HAP-1 (cell line): ENCODE results near the gene VPS45.
A peak's percentile ranks its signal among the peaks of the same experiment; 100 is the strongest.

Experiments
- DNase-seq, 2 experiments: peaks; one replicate each; pipeline ENCODE4 v3.0.0-alpha.2; 2016 to 2020; ENCODE audit warnings: low spot score in 2 of 2
- H3K27me3 ChIP-seq: fragments of 250-450 bp; sonication (Bioruptor Pico); 2 replicates; pipeline ENCODE4 v1.5.1; 2020; ENCODE audit warnings: low read depth, mild to moderate bottlenecking, moderate library complexity
- H3K36me3 ChIP-seq: fragments of 250-450 bp; sonication (Bioruptor Pico); replicated peaks from 2 replicates; pipeline ENCODE4 v1.5.1; 2020; ENCODE audit warnings: mild to moderate bottlenecking
- H3K4me1 ChIP-seq: fragments of 250-450 bp; sonication (Bioruptor Pico); 2 replicates; pipeline ENCODE4 v1.5.1; 2020; ENCODE audit warnings: mild to moderate bottlenecking
- H3K4me3 ChIP-seq: fragments of 250-450 bp; sonication (Bioruptor Pico); 2 replicates; pipeline ENCODE4 v1.5.1; 2020; ENCODE audit warnings: mild to moderate bottlenecking, moderate library complexity
- H3K9me3 ChIP-seq: fragments of 250-450 bp; sonication (Bioruptor Pico); 2 replicates; pipeline ENCODE4 v1.5.1; 2020; ENCODE audit warnings: mild to moderate bottlenecking, moderate library complexity
- in situ Hi-C: fragments of 300-500 bp; cut with MboI; formaldehyde crosslinking; loops from 3 replicates; pipeline ENCODE4 v1.14.3; 2020; ENCODE audit warnings: low sequenced_read_pairs, inconsistent platforms, mixed read lengths

The VPS45 gene

GRCh38 chr1:150056407-150056806 is 11.2 kb upstream of the VPS45 start:
- no peak for DNase-seq
- Histone ChIP-seq H3K4me1 (no peaks in the 10 kb centered on the region), H3K36me3 (no peaks in the 10 kb centered on the region), H3K27me3 (no peaks in the 10 kb centered on the region), H3K9me3 (no peaks in the 10 kb centered on the region), H3K4me3 (no peak overlapping the region)
- in situ Hi-C loops, result no loop called here

GRCh38 chr1:150060260-150060659 is 7.3 kb upstream of the VPS45 start:
- no peak overlapping the region for H3K4me3 ChIP-seq
- no peaks in the 10 kb centered on the region for H3K36me3 ChIP-seq
- no peaks in the 10 kb centered on the region for H3K27me3 ChIP-seq
- no peak for DNase-seq
- H3K9me3 ChIP-seq, result no peaks in the 10 kb centered on the region
- in situ Hi-C loops, result no loop called here
- no peaks in the 10 kb centered on the region for H3K4me1 ChIP-seq

- no peaks in the 10 kb centered on the region for H3K27me3 ChIP-seq
- H3K4me3 ChIP-seq, result no peak overlapping the region
- H3K9me3 ChIP-seq, result no peaks in the 10 kb centered on the region
- in situ Hi-C loops, result no loop called here
- H3K36me3 ChIP-seq, result no peaks in the 10 kb centered on the region
- peaks cover 11% of the 10 kb centered on the region for H3K4me1 ChIP-seq
- no peak for DNase-seq
Observed at GRCh38 chr1:150061632-150062101, 5.9 kb upstream of the VPS45 start.

- no peak for DNase-seq
- Histone ChIP-seq H3K36me3 (no peaks in the 10 kb centered on the region), H3K4me3 (no peak overlapping the region), H3K4me1 (peaks cover 11% of the 10 kb centered on the region), H3K9me3 (no peaks in the 10 kb centered on the region), H3K27me3 (no peaks in the 10 kb centered on the region)
- in situ Hi-C loops, result no loop called here
Observed at GRCh38 chr1:150062113-150062512, 5.5 kb upstream of the VPS45 start.

GRCh38 chr1:150065184-150065871 is 2.2 kb upstream of the VPS45 start:
- Histone ChIP-seq H3K36me3 (peaks cover 4% of the 10 kb centered on the region; the same call in 1 of the 2 replicates), H3K4me3 (peak overlapping the region; percentile 53), H3K9me3 (no peaks in the 10 kb centered on the region), H3K4me1 (peaks cover 13% of the 10 kb centered on the region), H3K27me3 (no peaks in the 10 kb centered on the region)
- in situ Hi-C loops, result loop anchor here (5.0 kb wide), 1 partner anchor 102 kb away; no protein-coding TSS in a partner anchor
- no peak for DNase-seq

- no peaks in the 10 kb centered on the region for H3K9me3 ChIP-seq
- peak overlapping the region; percentile 53 for H3K4me3 ChIP-seq
- no peaks in the 10 kb centered on the region for H3K27me3 ChIP-seq
- H3K36me3 ChIP-seq, result peaks cover 4% of the 10 kb centered on the region; the same call in 1 of the 2 replicates
- no peak for DNase-seq
- peaks cover 13% of the 10 kb centered on the region for H3K4me1 ChIP-seq
- in situ Hi-C loops, result loop anchor here (5.0 kb wide), 1 partner anchor 101 kb away; no protein-coding TSS in a partner anchor
Observed at GRCh38 chr1:150066328-150066727, 1.2 kb upstream of the VPS45 start.

GRCh38 chr1:150066838-150067183 is 765 bp upstream of the VPS45 start:
- DNase-seq, result peak in 1 of 2 experiments; percentile 80
- in situ Hi-C loops, result loop anchor here (5.0 kb wide), 1 partner anchor 100 kb away; no protein-coding TSS in a partner anchor
- Histone ChIP-seq H3K36me3 (peaks cover 4% of the 10 kb centered on the region; the same call in 1 of the 2 replicates), H3K4me3 (peak overlapping the region; percentile 53), H3K27me3 (no peaks in the 10 kb centered on the region), H3K9me3 (no peaks in the 10 kb centered on the region), H3K4me1 (peaks cover 13% of the 10 kb centered on the region)

- Histone ChIP-seq H3K4me1 (peaks cover 13% of the 10 kb centered on the region), H3K27me3 (no peaks in the 10 kb centered on the region), H3K36me3 (peaks cover 8% of the 10 kb centered on the region), H3K9me3 (no peaks in the 10 kb centered on the region), H3K4me3 (peak overlapping the region; percentile 53)
- in situ Hi-C loops, result loop anchor here (5.0 kb wide), 1 partner anchor 99 kb away; no protein-coding TSS in a partner anchor
- no peak for DNase-seq
Observed at GRCh38 chr1:150068109-150068435, 496 bp downstream of the VPS45 start.

- no peak overlapping the region for H3K4me3 ChIP-seq
- in situ Hi-C loops, result loop anchor here (5.0 kb wide), 1 partner anchor 97 kb away; no protein-coding TSS in a partner anchor
- DNase-seq, result no peak
Observed at GRCh38 chr1:150069923-150070322, 2.3 kb downstream of the VPS45 start.

GRCh38 chr1:150072959-150073358 is 5.4 kb downstream of the VPS45 start:
- Histone ChIP-seq H3K4me1 (peaks cover 2% of the 10 kb centered on the region; the same call in 1 of the 2 replicates), H3K36me3 (peaks cover 34% of the 10 kb centered on the region), H3K9me3 (no peaks in the 10 kb centered on the region), H3K4me3 (no peak overlapping the region), H3K27me3 (no peaks in the 10 kb centered on the region)
- in situ Hi-C loops, result no loop called here
- no peak for DNase-seq

More at GRCh38 chr1:150069923-150070322, 2.3 kb downstream of the VPS45 start:
- Histone ChIP-seq H3K4me1 (peaks cover 13% of the 10 kb centered on the region), H3K36me3 (peaks cover 18% of the 10 kb centered on the region), H3K9me3 (no peaks in the 10 kb centered on the region), H3K27me3 (no peaks in the 10 kb centered on the region)

GRCh38 chr1:150073516-150073915 is 5.9 kb downstream of the VPS45 start:
- in situ Hi-C loops, result no loop called here
- no peaks in the 10 kb centered on the region for H3K27me3 ChIP-seq
- no peaks in the 10 kb centered on the region for H3K9me3 ChIP-seq
- H3K4me3 ChIP-seq, result no peak overlapping the region
- DNase-seq, result no peak
- H3K4me1 ChIP-seq, result peaks cover 2% of the 10 kb centered on the region; the same call in 1 of the 2 replicates
- peaks cover 39% of the 10 kb centered on the region for H3K36me3 ChIP-seq

- Histone ChIP-seq H3K27me3 (no peaks in the 10 kb centered on the region), H3K4me1 (no peaks in the 10 kb centered on the region), H3K9me3 (no peaks in the 10 kb centered on the region), H3K36me3 (peaks cover 46% of the 10 kb centered on the region), H3K4me3 (no peak overlapping the region)
- no peak for DNase-seq
- in situ Hi-C loops, result no loop called here
Observed at GRCh38 chr1:150076066-150076465, 8.5 kb downstream of the VPS45 start.

GRCh38 chr1:150076985-150077384 is 9.4 kb downstream of the VPS45 start:
- Histone ChIP-seq H3K27me3 (no peaks in the 10 kb centered on the region), H3K4me3 (no peak overlapping the region), H3K4me1 (no peaks in the 10 kb centered on the region), H3K9me3 (no peaks in the 10 kb centered on the region), H3K36me3 (peaks cover 55% of the 10 kb centered on the region)
- in situ Hi-C loops, result no loop called here
- DNase-seq, result no peak

- Histone ChIP-seq H3K9me3 (no peaks in the 10 kb centered on the region), H3K27me3 (no peaks in the 10 kb centered on the region), H3K4me1 (no peaks in the 10 kb centered on the region), H3K4me3 (no peak overlapping the region), H3K36me3 (peaks cover 61% of the 10 kb centered on the region)
- DNase-seq, result no peak
- in situ Hi-C loops, result no loop called here
Observed at GRCh38 chr1:150080784-150081183, 13.2 kb downstream of the VPS45 start.
